ENCODE results near the gene NBEA. TPM values are rescaled to one million over a fixed set of nuclear protein-coding genes. Genes with fewer than 3 reads are reported as not detected.

NBEA gene
- total RNA-seq, 3 donors from 2014 or later: 7.5 to 18.6 (median 16.1) TPM

- Histone ChIP-seq H3K9me3 (no peaks in the 10 kb centered on the region), H3K27me3 (no peaks in the 10 kb centered on the region), H3K4me1 (no peaks in the 10 kb centered on the region), H3K36me3 (no peaks in the 10 kb centered on the region), H3K27ac (no peak overlapping the region), H3K4me3 (no peak overlapping the region)
- DNase-seq (ENCODE audit: low spot score in 2 of 2): no peak
- intact Hi-C loops (cut with DNase I; ENCODE audit: low total_unique reads): no loop called here
- TF ChIP-seq POLR2A (IDR thresholded peaks at IDR 0.05) (no peak), POLR2AphosphoS5 (IDR thresholded peaks at IDR 0.05) (no peak)
- TF ChIP-seq, protein P1, sequence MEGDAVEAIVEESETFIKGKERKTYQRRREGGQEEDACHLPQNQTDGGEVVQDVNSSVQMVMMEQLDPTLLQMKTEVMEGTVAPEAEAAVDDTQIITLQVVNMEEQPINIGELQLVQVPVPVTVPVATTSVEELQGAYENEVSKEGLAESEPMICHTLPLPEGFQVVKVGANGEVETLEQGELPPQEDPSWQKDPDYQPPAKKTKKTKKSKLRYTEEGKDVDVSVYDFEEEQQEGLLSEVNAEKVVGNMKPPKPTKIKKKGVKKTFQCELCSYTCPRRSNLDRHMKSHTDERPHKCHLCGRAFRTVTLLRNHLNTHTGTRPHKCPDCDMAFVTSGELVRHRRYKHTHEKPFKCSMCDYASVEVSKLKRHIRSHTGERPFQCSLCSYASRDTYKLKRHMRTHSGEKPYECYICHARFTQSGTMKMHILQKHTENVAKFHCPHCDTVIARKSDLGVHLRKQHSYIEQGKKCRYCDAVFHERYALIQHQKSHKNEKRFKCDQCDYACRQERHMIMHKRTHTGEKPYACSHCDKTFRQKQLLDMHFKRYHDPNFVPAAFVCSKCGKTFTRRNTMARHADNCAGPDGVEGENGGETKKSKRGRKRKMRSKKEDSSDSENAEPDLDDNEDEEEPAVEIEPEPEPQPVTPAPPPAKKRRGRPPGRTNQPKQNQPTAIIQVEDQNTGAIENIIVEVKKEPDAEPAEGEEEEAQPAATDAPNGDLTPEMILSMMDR (IDR thresholded peaks at IDR 0.05): no peak
These were observed 558.1 kb downstream of the NBEA start for GRCh38 chr13:35500144-35500543.

DNA sequence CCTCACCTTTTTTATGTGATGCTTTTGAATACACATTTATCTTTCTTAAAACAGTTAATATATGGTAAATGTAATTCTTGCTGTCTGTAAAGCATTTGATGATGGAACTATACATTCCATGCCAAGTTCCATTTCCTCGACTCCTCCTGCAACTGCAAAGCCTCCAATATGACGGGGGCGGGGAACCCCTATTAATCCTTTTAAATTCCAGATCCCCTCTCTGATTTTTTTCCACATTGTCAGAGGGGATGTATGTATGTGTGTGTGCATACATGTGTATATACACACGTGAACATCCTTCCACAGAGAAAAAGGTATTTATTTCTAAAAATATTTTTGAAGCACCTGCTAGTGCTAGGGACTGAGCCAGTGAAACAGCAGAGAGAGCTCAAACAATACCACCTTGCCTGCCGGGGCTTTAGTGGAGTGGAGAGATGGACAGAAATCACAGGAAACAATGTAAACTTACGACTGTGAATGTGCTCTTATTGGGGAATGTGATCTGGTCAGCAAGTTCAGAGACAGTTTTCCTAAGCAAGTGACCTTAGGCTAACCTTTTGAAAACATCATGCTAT, 559.7 kb downstream of the NBEA start:
- no peaks in the 10 kb centered on the region for H3K27me3 ChIP-seq
- no peaks in the 10 kb centered on the region for H3K4me1 ChIP-seq
- no peaks in the 10 kb centered on the region for H3K9me3 ChIP-seq
- no peak overlapping the region for H3K27ac ChIP-seq
- no peaks in the 10 kb centered on the region for H3K36me3 ChIP-seq
- TF ChIP-seq POLR2A (IDR thresholded peaks at IDR 0.05) (no peak), POLR2AphosphoS5 (IDR thresholded peaks at IDR 0.05) (no peak)
- no peak overlapping the region for H3K4me3 ChIP-seq
- DNase-seq (ENCODE audit: low spot score in 2 of 2): no peak
- intact Hi-C loops (cut with DNase I; ENCODE audit: low total_unique reads): no loop called here

- intact Hi-C loops (cut with DNase I; ENCODE audit: low total_unique reads): no loop called here
- H3K27ac ChIP-seq: no peak overlapping the region
- no peaks in the 10 kb centered on the region for H3K4me1 ChIP-seq
- DNase-seq (ENCODE audit: low spot score in 2 of 2): no peak
- no peak overlapping the region for H3K4me3 ChIP-seq
- H3K27me3 ChIP-seq: no peaks in the 10 kb centered on the region
- no peaks in the 10 kb centered on the region for H3K36me3 ChIP-seq
- no peak for TF ChIP-seq POLR2AphosphoS5 (IDR thresholded peaks at IDR 0.05)
- TF ChIP-seq, protein P1 (IDR thresholded peaks at IDR 0.05): no peak
- TF ChIP-seq POLR2A (IDR thresholded peaks at IDR 0.05): no peak
- no peaks in the 10 kb centered on the region for H3K9me3 ChIP-seq
These were observed 560.4 kb downstream of the NBEA start for GRCh38 chr13:35502456-35502855.

GRCh38 chr13:35512271-35512920, 570.3 kb downstream of the NBEA start:
- H3K4me3 ChIP-seq: no peak overlapping the region
- H3K27ac ChIP-seq: peak overlapping the region in 1 of 2 donors; percentile 20
- no peaks in the 10 kb centered on the region for H3K27me3 ChIP-seq
- intact Hi-C loops (cut with DNase I; ENCODE audit: low total_unique reads): no loop called here
- no peak for DNase-seq (ENCODE audit: low spot score in 2 of 2)
- TF ChIP-seq, protein P1 (IDR thresholded peaks at IDR 0.05): no peak
- TF ChIP-seq POLR2AphosphoS5 (IDR thresholded peaks at IDR 0.05): no peak
- no peak for TF ChIP-seq POLR2A (IDR thresholded peaks at IDR 0.05)
- H3K4me1 ChIP-seq: no peaks in the 10 kb centered on the region
- H3K36me3 ChIP-seq: no peaks in the 10 kb centered on the region
- H3K9me3 ChIP-seq: no peaks in the 10 kb centered on the region

DNA sequence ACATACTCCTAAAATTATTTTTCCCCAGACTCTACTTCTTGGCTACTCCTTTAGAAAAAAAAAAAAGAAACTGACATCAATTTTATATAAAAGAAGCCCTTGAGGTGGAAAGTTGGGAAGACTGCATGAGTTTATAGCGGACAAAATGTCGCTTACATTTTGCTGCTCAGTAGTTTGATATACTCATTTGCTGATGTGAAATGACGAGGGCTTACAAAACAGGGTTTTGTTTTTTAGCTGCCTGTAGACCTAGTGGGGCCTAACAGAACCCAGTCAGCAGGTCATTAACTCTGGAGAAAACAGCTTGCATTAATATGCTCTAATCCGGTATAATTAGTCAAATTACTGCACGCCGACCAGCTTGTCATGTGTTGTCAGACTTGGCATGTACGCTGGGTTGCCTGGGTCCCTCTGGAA, 572.0 kb downstream of the NBEA start:
- Histone ChIP-seq H3K27ac (no peak overlapping the region), H3K36me3 (no peaks in the 10 kb centered on the region), H3K9me3 (no peaks in the 10 kb centered on the region), H3K4me3 (no peak overlapping the region), H3K4me1 (no peaks in the 10 kb centered on the region), H3K27me3 (no peaks in the 10 kb centered on the region)
- TF ChIP-seq POLR2A (IDR thresholded peaks at IDR 0.05) (no peak), POLR2AphosphoS5 (IDR thresholded peaks at IDR 0.05) (no peak)
- TF ChIP-seq, protein P1 (IDR thresholded peaks at IDR 0.05): no peak
- no peak for DNase-seq (ENCODE audit: low spot score in 2 of 2)
- intact Hi-C loops (cut with DNase I; ENCODE audit: low total_unique reads): no loop called here

Measured in breast epithelium (tissue), 4 donors.